Gastrocnemius medialis (tissue), 4 donors: ENCODE results near the gene IARS2.

Source experiments
- POLR2A ChIP-seq, 2 donors: fragments of 450-650 bp; IDR thresholded peaks; one replicate each; pipeline ENCODE4 v1.6.1; 2017; ENCODE audit warnings: antibody characterized with exemption in 2 of 2, mild to moderate bottlenecking in 2 of 2, moderate library complexity in 2 of 2
- TF ChIP-seq, protein P1 (sequence below), 5 experiments: fragments of 450-650 bp in 3 of 5; fragments of 200-600 bp in 2 of 5; sonication (generic) in 2 of 5; IDR thresholded peaks in 4 of 5; conservative IDR thresholded peaks in 1 of 5; 1 replicate in 4 of 5; 2 replicates in 1 of 5; pipeline ENCODE4 v1.5.1; 2016 to 2019; ENCODE audit warnings: antibody characterized with exemption in 5 of 5, mild to moderate bottlenecking in 3 of 5, moderate library complexity in 3 of 5

DNA sequence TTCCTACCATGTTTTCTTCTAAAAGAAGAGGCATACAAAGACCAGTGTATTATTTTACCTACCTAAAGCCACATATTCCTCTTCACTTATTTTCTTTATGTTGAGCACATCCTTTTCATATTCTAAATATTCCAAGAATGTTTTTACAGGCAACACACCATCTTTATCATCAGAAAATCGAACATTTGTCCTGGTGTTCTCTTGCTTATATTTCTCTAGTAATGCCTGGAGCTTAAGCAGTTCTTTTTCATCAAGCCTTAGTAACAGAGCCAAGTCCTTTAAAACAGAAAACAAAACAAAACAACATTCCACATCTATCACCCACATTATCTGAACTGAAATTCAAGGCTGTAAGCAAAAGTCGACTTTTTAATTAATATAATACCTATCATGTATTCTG lies 88.7 kb downstream of the IARS2 start:
- TF ChIP-seq, protein P1, sequence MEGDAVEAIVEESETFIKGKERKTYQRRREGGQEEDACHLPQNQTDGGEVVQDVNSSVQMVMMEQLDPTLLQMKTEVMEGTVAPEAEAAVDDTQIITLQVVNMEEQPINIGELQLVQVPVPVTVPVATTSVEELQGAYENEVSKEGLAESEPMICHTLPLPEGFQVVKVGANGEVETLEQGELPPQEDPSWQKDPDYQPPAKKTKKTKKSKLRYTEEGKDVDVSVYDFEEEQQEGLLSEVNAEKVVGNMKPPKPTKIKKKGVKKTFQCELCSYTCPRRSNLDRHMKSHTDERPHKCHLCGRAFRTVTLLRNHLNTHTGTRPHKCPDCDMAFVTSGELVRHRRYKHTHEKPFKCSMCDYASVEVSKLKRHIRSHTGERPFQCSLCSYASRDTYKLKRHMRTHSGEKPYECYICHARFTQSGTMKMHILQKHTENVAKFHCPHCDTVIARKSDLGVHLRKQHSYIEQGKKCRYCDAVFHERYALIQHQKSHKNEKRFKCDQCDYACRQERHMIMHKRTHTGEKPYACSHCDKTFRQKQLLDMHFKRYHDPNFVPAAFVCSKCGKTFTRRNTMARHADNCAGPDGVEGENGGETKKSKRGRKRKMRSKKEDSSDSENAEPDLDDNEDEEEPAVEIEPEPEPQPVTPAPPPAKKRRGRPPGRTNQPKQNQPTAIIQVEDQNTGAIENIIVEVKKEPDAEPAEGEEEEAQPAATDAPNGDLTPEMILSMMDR (IDR thresholded peaks at IDR 0.05 in 4 of 5, conservative IDR thresholded peaks at IDR 0.05 in 1 of 5), result no peak
- TF ChIP-seq POLR2A (IDR thresholded peaks at IDR 0.05), result no peak
